T-helper 2 cell treated with Interferon-gamma antibody and Interleukin-4, amounts not matched to agents 5 μg/mL and 100 μg/mL, for 36 hours (primary cell): ENCODE results near the gene FOLR2.
"Not testable (repeated sequence)": the region's sequence is repeated elsewhere in the genome, so short reads cannot be mapped to it uniquely, and the experiment has no call there.

ENCODE experiments used
- DNase-seq: peaks from one replicate; pipeline ENCODE4 v3.0.0; 2021; ENCODE audit warnings: low spot score
- H3K27ac Mint-ChIP-seq: one replicate; pipeline ENCODE4 v1.8.0; 2021; ENCODE audit warnings: mild to moderate bottlenecking, mixed read lengths
- H3K27me3 Mint-ChIP-seq: one replicate; pipeline ENCODE4 v1.8.0; 2021; ENCODE audit warnings: low read depth, mixed read lengths
- H3K36me3 Mint-ChIP-seq: one replicate; pipeline ENCODE4 v1.8.0; 2021; ENCODE audit warnings: low read depth, mixed read lengths
- H3K4me1 Mint-ChIP-seq: one replicate; pipeline ENCODE4 v1.8.0; 2021; ENCODE audit warnings: low read depth, mixed read lengths
- H3K4me3 Mint-ChIP-seq: one replicate; pipeline ENCODE4 v1.8.0; 2022; ENCODE audit warnings: mild to moderate bottlenecking, moderate library complexity, mixed read lengths
- H3K9me3 Mint-ChIP-seq: one replicate; pipeline ENCODE4 v1.8.0; 2021; ENCODE audit warnings: mixed read lengths

FOLR2 gene

DNA sequence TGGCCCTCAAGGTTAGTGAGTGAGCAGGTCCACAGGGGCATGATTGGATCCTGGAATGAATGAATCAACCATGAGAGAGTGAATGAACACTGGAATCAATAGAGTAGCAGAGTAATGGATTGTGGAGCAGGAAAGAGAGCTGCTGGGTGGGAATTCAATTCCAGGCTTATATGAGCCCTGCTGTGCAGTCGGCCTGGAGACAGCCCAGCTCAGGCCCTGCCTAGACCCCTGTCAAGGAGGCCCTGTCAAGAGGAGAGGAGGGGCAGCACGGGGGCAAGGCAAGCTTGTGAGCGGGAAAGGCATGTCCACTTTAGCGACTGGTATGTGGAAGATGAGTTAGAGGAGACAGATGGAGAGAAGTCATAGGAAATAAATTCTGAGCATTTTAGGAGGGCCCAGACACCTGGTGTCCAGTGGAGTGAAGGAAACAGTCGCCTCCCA is 25.9 kb upstream of the FOLR2 start:
- no peak for DNase-seq
- no peaks in the 10 kb centered on the region for H3K9me3 Mint-ChIP-seq
- H3K27ac Mint-ChIP-seq: no peak overlapping the region
- H3K27me3 Mint-ChIP-seq: no peaks in the 10 kb centered on the region
- H3K4me1 Mint-ChIP-seq: no peaks in the 10 kb centered on the region
- H3K36me3 Mint-ChIP-seq: no peaks in the 10 kb centered on the region
- H3K4me3 Mint-ChIP-seq: no peak overlapping the region

DNA sequence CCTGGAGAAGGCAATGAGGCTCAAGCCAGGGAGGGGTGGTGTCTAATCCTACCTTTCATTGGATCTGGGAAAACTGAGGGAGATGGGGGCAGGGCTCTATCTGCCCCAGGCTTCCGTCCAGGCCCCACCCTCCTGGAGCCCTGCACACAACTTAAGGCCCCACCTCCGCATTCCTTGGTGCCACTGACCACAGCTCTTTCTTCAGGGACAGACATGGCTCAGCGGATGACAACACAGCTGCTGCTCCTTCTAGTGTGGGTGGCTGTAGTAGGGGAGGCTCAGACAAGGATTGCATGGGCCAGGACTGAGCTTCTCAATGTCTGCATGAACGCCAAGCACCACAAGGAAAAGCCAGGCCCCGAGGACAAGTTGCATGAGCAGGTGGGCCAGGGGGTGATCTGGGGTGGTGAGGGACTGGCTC is 24.6 kb upstream of the FOLR2 start, which contains the start of gene FOLR1:
FOLR1 (plus strand) TSS at position 180 of the 421 bp plus-strand sequence; CDS start at position 214, 34 bp downstream.
- H3K27me3 Mint-ChIP-seq: no peaks in the 10 kb centered on the region
- no peaks in the 10 kb centered on the region for H3K4me1 Mint-ChIP-seq
- no peak for DNase-seq
- H3K4me3 Mint-ChIP-seq: no peak within 1 kb of the TSS
- no peaks in the 10 kb centered on the region for H3K36me3 Mint-ChIP-seq
- H3K9me3 Mint-ChIP-seq: no peaks in the 10 kb centered on the region
- H3K27ac Mint-ChIP-seq: no peak within 1 kb of the TSS

DNA sequence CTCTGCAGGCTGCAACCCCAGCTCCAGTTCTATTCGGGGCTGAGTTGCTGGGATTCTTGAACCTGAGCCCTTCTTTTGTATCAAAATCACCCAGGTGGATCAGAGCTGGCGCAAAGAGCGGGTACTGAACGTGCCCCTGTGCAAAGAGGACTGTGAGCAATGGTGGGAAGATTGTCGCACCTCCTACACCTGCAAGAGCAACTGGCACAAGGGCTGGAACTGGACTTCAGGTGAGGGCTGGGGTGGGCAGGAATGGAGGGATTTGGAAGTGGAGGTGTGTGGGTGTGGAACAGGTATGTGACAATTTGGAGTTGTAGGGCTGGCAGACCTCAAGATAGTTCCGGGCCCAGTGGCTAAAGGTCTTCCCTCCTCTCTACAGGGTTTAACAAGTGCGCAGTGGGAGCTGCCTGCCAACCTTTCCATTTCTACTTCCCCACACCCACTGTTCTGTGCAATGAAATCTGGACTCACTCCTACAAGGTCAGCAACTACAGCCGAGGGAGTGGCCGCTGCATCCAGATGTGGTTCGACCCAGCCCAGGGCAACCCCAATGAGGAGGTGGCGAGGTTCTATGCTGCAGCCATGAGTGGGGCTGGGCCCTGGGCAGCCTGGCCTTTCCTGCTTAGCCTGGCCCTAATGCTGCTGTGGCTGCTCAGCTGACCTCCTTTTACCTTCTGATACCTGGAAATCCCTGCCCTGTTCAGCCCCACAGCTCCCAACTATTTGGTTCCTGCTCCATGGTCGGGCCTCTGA is 20.9 kb upstream of the FOLR2 start:
- Mint-ChIP-seq H3K4me3 (no peak overlapping the region), H3K27me3 (no peaks in the 10 kb centered on the region)
- no peak for DNase-seq

DNA sequence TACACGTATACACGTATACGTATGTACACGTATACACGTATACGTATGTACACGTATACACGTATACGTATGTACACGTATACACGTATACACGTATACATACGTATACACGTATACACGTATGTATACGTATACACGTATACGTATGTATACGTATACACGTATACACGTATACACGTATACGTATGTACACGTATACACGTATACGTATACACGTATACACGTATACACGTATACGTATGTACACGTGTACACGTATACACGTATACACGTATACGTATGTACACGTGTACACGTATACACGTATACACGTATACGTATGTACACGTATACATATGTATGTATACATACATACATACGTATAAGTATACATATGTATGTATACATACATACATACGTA is 15.1 kb upstream of the FOLR2 start:
- not testable (repeated sequence) for H3K27ac Mint-ChIP-seq, H3K27me3 Mint-ChIP-seq, H3K9me3 Mint-ChIP-seq, DNase-seq, H3K4me3 Mint-ChIP-seq, H3K36me3 Mint-ChIP-seq
- H3K4me1 Mint-ChIP-seq: peaks cover 10% of the 10 kb centered on the region

More for the DNA sequence above, 20.9 kb upstream of the FOLR2 start:
- H3K36me3 Mint-ChIP-seq: no peaks in the 10 kb centered on the region
- no peak overlapping the region for H3K27ac Mint-ChIP-seq
- H3K9me3 Mint-ChIP-seq: no peaks in the 10 kb centered on the region
- H3K4me1 Mint-ChIP-seq: no peaks in the 10 kb centered on the region

DNA sequence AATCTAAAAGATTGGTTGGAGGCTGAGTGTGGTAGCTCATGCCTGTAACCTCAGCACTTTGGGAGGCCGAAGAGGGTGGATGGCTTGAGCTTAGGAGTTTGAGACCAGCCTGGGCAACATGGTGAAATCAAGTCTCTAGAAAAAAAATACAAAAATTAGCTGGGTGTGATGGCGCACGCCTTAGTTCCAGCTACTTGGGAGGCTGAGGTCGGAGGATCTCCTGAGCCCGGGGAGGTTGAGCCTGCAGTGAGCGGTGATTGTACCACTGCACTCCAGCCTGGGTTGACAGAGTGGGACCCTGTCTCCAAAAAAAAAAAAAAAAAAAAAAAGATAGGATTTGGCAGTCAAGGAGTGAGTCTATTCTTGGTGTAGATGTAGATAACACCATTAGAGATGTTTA is 14.0 kb upstream of the FOLR2 start:
- no peaks in the 10 kb centered on the region for H3K27me3 Mint-ChIP-seq
- peaks cover 10% of the 10 kb centered on the region for H3K4me1 Mint-ChIP-seq
- no peaks in the 10 kb centered on the region for H3K36me3 Mint-ChIP-seq
- H3K9me3 Mint-ChIP-seq: no peaks in the 10 kb centered on the region
- H3K4me3 Mint-ChIP-seq: no peak overlapping the region
- H3K27ac Mint-ChIP-seq: no peak overlapping the region
- DNase-seq: no peak

DNA sequence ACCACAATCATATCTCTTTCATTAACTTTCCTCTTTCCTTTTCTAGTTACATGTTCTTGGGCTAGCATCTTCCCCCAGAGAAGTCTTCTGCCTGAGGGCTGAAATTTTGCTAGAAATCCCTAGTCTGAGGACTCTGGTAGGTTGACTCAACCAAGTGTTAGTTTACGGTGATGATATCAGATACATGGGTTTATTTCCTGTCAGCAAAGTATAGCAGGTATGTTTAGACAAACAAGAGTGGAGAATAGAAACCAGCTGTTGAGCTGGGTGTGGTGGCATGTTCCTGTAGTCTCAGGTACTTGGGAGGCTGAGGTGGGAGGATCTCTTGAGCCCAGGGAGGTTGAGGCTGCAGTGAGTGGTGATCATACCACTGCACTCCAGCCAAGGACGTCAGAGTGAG is 13.4 kb upstream of the FOLR2 start:
- H3K4me3 Mint-ChIP-seq: no peak overlapping the region
- no peaks in the 10 kb centered on the region for H3K27me3 Mint-ChIP-seq
- DNase-seq: no peak
- H3K4me1 Mint-ChIP-seq: peaks cover 10% of the 10 kb centered on the region
- H3K9me3 Mint-ChIP-seq: no peaks in the 10 kb centered on the region
- no peaks in the 10 kb centered on the region for H3K36me3 Mint-ChIP-seq
- no peak overlapping the region for H3K27ac Mint-ChIP-seq

DNA sequence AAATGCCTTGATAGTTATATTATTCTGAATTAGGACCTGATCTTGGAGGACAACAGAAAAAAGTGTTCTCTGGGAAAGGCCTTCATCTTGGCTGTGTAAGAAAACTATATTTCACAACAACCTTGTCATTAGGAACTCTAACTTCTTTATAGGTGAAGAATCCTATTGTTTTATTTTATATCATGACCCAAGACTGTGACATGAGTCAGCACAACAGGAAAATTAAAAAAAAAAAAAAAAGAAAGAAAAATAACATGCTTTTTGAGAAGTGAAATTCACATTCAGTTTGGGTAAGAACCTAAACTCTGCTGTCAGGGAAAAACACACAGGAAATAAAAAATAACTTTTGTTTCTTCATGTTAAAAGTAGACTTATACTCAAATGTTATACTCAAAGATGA is 11.7 kb upstream of the FOLR2 start:
- no peak for DNase-seq
- peaks cover 13% of the 10 kb centered on the region for H3K9me3 Mint-ChIP-seq
- peaks cover 10% of the 10 kb centered on the region for H3K4me1 Mint-ChIP-seq
- no peak overlapping the region for H3K27ac Mint-ChIP-seq
- peaks cover 11% of the 10 kb centered on the region for H3K27me3 Mint-ChIP-seq
- H3K4me3 Mint-ChIP-seq: no peak overlapping the region
- H3K36me3 Mint-ChIP-seq: peaks cover under 1% of the 10 kb centered on the region

DNA sequence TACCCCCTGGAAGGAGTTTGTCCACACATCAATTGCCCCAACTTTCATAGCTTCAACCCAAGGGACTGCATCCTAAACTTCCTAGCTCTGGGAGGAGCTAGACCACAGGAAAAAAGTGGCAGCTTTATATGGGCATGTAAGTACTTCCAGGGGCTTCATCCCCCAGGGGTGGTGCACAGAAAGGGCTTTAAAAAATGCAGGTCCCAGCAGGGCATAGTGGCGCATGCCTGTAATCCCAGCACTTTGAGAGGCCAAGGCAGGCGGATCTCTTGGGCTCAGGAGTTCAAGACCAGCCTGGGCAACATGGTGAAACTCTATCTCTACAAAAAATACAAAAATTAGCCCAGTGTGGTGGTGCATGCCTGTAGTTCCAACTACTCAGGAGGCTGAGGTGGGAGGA is 9.8 kb upstream of the FOLR2 start:
- not testable (repeated sequence) for H3K27ac Mint-ChIP-seq, DNase-seq, H3K36me3 Mint-ChIP-seq

DNA sequence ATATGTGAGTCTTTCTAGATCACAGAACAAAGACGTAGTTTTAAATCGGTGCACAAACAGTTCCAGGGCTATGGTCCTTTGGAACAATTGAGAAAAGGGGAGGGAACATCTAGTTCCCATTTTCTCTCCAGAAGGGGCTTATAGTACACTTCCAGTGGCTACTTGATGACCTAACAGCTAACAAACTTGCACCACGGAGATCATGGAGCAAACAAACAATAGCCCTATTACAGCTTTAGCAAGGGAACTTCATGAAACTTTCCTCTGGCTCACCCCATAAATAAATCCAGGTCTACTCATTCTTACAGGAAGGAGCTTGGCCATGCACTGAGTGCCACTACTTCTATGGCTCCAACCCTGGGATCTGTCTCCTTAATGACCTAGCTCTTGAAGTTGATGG is 8.3 kb upstream of the FOLR2 start:
- peaks cover 35% of the 10 kb centered on the region for H3K27me3 Mint-ChIP-seq
- peaks cover 2% of the 10 kb centered on the region for H3K36me3 Mint-ChIP-seq
- H3K27ac Mint-ChIP-seq: no peak overlapping the region
- H3K4me3 Mint-ChIP-seq: no peak overlapping the region
- peaks cover 3% of the 10 kb centered on the region for H3K4me1 Mint-ChIP-seq
- H3K9me3 Mint-ChIP-seq: peaks cover 18% of the 10 kb centered on the region
- no peak for DNase-seq

More for the DNA sequence above, 9.8 kb upstream of the FOLR2 start:
- peaks cover 24% of the 10 kb centered on the region for H3K27me3 Mint-ChIP-seq
- H3K4me3 Mint-ChIP-seq: not testable (repeated sequence)
- H3K4me1 Mint-ChIP-seq: peaks cover 10% of the 10 kb centered on the region
- peaks cover 18% of the 10 kb centered on the region for H3K9me3 Mint-ChIP-seq

DNA sequence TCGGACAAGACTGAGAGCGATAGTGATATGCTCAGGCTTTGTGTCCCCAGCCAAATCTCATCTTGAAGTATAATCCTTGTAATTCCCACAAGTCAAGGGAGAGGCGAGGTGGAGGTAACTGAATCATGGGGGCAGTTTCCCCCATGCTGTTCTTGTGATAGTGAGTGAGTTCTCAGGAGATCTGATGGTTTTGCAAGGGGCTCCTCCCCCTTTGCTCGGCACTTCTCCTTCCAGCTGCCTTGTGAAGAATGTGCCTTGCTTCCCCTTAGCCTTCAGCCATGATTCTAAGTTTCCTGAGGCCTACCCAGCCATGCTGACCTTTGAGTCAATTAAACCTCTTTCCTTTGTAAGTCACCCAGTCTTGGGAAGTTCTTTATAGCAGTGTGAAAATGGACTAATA is 7.5 kb upstream of the FOLR2 start:
- H3K27me3 Mint-ChIP-seq: peaks cover 38% of the 10 kb centered on the region
- H3K27ac Mint-ChIP-seq: no peak overlapping the region
- peaks cover 2% of the 10 kb centered on the region for H3K36me3 Mint-ChIP-seq
- H3K4me3 Mint-ChIP-seq: no peak overlapping the region
- H3K9me3 Mint-ChIP-seq: peaks cover 18% of the 10 kb centered on the region
- DNase-seq: no peak
- H3K4me1 Mint-ChIP-seq: no peaks in the 10 kb centered on the region

DNA sequence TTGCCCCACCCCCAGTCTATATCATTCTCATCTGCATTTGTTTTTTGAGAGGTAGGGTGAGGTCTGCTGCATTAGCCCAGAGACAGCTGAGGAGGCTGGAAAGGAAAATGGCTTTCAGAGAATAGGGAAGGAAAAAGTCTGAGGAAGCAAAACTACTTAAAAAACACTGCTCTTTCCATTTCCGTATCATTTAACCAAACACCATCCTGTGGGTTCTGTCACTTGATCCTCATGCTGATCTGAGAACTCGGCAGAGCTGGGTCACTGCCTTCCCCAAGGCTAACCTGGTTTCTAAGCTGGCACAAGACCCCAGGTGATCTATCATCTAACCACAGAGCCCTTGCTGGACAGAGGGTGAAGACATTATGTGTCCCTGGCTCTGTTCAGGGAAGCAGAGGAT is 1.2 kb downstream of the FOLR2 start:
- Mint-ChIP-seq H3K27me3 (peaks cover 37% of the 10 kb centered on the region), H3K36me3 (no peaks in the 10 kb centered on the region), H3K4me1 (peaks cover 17% of the 10 kb centered on the region), H3K27ac (peak overlapping the region; percentile 37), H3K4me3 (peak overlapping the region; percentile 44), H3K9me3 (no peaks in the 10 kb centered on the region)
- DNase-seq: no peak

DNA sequence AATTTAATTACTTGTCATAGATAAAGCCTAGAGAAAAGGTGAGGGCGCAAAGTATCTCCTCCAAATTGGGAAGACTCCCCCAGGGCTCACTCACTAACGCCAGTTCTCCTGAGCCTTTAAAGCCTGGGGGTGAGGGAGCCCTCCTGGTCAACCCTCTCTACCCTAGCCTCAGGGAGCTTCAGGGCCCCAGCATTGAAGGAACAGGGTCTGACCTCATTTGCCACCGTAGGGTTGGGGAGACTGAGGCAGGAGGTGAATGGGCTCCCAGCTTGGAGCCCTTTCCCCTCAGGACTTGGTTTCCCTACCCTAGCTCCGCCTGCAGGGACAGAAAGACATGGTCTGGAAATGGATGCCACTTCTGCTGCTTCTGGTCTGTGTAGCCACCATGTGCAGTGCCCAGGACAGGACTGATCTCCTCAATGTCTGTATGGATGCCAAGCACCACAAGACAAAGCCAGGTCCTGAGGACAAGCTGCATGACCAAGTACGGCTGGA is 1.7 kb downstream of the FOLR2 start:
- no peak for DNase-seq
- Mint-ChIP-seq H3K27me3 (peaks cover 33% of the 10 kb centered on the region), H3K36me3 (no peaks in the 10 kb centered on the region), H3K9me3 (no peaks in the 10 kb centered on the region), H3K27ac (no peak overlapping the region), H3K4me3 (peak overlapping the region; percentile 44), H3K4me1 (peaks cover 17% of the 10 kb centered on the region)

DNA sequence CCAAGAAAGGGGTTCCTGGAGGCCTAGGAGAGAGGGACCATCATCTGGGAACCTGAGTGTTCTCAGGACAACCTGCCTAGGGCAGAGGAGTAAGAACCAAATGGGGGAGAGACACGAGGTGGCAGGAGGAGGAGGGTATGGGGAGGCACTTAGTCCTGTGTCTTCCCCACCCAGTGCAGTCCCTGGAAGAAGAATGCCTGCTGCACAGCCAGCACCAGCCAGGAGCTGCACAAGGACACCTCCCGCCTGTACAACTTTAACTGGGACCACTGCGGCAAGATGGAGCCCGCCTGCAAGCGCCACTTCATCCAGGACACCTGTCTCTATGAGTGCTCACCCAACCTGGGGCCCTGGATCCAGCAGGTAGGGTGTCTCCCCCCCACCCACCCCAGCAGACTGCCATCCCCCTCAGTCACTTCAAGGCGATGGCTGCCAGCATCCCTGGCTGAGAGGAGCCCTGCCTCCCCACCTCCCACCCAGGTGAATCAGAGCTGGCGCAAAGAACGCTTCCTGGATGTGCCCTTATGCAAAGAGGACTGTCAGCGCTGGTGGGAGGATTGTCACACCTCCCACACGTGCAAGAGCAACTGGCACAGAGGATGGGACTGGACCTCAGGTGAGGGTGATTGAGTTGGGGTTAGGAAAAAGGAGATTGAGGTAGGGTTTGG is 4.2 kb downstream of the FOLR2 start:
- Mint-ChIP-seq H3K9me3 (no peaks in the 10 kb centered on the region), H3K4me1 (peaks cover 24% of the 10 kb centered on the region), H3K27me3 (peaks cover 20% of the 10 kb centered on the region), H3K36me3 (peaks cover 4% of the 10 kb centered on the region), H3K27ac (no peak overlapping the region), H3K4me3 (no peak overlapping the region)
- no peak for DNase-seq

DNA sequence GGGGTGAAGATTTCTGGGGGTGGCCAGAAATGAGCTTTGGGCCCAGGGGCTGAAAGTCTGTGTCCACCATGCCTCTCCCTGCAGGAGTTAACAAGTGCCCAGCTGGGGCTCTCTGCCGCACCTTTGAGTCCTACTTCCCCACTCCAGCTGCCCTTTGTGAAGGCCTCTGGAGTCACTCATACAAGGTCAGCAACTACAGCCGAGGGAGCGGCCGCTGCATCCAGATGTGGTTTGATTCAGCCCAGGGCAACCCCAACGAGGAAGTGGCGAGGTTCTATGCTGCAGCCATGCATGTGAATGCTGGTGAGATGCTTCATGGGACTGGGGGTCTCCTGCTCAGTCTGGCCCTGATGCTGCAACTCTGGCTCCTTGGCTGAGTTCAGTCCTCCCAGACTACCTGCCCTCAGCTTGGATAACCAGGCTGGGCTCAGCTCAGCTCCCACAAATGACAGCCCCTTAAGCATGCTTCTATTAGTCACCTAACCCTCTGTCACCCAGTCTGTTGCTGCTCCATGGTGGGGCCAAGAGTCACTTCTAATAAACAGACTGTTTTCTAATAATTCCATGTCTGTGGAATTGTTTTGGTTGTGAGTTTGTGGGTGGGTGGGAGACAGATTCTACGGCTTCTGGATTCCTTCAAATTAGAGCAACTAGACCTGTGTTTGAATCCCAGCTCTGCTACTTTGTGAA is 4.9 kb downstream of the FOLR2 start:
- Mint-ChIP-seq H3K9me3 (no peaks in the 10 kb centered on the region), H3K27ac (no peak overlapping the region), H3K4me3 (no peak overlapping the region), H3K4me1 (peaks cover 29% of the 10 kb centered on the region), H3K27me3 (peaks cover 14% of the 10 kb centered on the region), H3K36me3 (peaks cover 4% of the 10 kb centered on the region)
- DNase-seq: no peak
